Activated B cell treated with CpG ODN at 0.5 μM for 24 hours (primary cell): Measurements from ENCODE around the gene TFDP1. TPM values are rescaled to one million over a fixed set of nuclear protein-coding genes. Genes with fewer than 3 reads are reported as not detected.

Source experiments
- ATAC-seq: fragments of 200-7000 bp; cut with Tn5 transposase; one replicate; pipeline ENCODE4 v1.10.0; 2021; ENCODE audit warnings: low read depth, mild to moderate bottlenecking, moderate library complexity
- CTCF ChIA-PET: fragments of 350-600 bp; sonication (Branson Sonifier 250); formaldehyde crosslinking; loops from one replicate; lab custom pipeline; 2021; ENCODE audit warnings: antibody characterized with exemption; lab: Charles Lee
- POLR2A ChIA-PET: fragments of 350-600 bp; sonication (Branson Sonifier 250); formaldehyde crosslinking; loops from one replicate; lab custom pipeline; 2021; ENCODE audit warnings: antibody characterized with exemption; lab: Charles Lee
- DNase-seq: peaks from one replicate; pipeline ENCODE4 v3.0.0; 2022
- H3K27ac Mint-ChIP-seq: one replicate; pipeline ENCODE4 v1.8.0; 2020; ENCODE audit warnings: mixed read lengths
- H3K27me3 Mint-ChIP-seq: one replicate; pipeline ENCODE4 v1.8.0; 2021; ENCODE audit warnings: mixed read lengths
- H3K36me3 Mint-ChIP-seq: one replicate; pipeline ENCODE4 v1.8.0; 2021; ENCODE audit warnings: low read depth, mixed read lengths
- H3K4me1 Mint-ChIP-seq: one replicate; pipeline ENCODE4 v1.8.0; 2021; ENCODE audit warnings: mixed read lengths
- H3K4me3 Mint-ChIP-seq: one replicate; pipeline ENCODE4 v1.8.0; 2020; ENCODE audit warnings: mild to moderate bottlenecking, mixed read lengths
- H3K9me3 Mint-ChIP-seq: one replicate; pipeline ENCODE4 v1.8.0; 2020; ENCODE audit warnings: mixed read lengths
- intact Hi-C: fragments of 100-400 bp; cut with micrococcal nuclease; formaldehyde crosslinking; loops from one replicate; pipeline ENCODE4 v1.15.1; 2024
- total RNA-seq: library from RNA; stranded (reverse); gene quantifications from 2 replicates; pipeline ENCODE4 v1.2.3, GENCODE V29; 2022
- TF ChIP-seq, protein P1 (sequence below): fragments of 200-600 bp; IDR thresholded peaks from one replicate; pipeline ENCODE4 v1.8.0; 2022; ENCODE audit warnings: antibody characterized with exemption, mild to moderate bottlenecking

TFDP1 gene
- total RNA-seq, 1 donor from 2014 or later, result 54.3 TPM

DNA sequence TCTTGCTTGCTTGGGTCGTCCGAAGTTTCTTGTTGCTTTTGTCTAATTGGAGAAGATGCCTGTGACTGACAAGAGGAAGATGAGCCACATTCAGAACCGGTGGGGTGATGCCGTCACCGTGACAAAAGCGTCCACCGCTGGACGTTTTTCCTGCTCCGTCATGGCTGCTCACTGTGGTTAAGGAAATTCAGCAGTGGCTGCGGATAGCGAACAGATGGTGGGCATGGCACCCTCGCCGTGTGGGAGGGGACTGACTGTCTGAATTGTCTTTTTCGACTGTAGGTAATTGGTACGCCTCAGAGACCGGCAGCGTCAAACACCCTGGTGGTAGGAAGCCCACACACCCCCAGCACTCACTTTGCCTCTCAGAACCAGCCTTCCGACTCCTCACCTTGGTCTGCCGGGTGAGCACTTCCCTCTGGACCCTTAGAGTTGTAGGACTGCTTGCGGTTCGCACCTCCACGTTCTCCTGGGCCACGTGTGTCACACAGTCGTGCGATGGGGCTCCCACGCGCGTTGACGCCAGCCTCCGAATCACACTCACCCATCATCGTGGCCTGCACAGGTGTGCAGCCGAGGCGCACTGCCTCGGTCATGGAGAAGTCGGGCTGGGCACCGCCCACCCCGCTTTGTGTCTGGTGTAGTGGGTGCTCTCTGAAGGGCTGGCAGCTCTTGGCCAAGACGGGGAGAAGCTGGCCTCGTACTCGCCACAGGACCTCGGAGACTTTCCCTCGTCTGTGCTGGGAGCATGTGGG, 47.0 kb downstream of the TFDP1 start:
- peaks cover 73% of the 10 kb centered on the region for H3K36me3 Mint-ChIP-seq
- CTCF ChIA-PET, result no interaction called here
- H3K27ac Mint-ChIP-seq, result no peak overlapping the region
- TF ChIP-seq, protein P1, sequence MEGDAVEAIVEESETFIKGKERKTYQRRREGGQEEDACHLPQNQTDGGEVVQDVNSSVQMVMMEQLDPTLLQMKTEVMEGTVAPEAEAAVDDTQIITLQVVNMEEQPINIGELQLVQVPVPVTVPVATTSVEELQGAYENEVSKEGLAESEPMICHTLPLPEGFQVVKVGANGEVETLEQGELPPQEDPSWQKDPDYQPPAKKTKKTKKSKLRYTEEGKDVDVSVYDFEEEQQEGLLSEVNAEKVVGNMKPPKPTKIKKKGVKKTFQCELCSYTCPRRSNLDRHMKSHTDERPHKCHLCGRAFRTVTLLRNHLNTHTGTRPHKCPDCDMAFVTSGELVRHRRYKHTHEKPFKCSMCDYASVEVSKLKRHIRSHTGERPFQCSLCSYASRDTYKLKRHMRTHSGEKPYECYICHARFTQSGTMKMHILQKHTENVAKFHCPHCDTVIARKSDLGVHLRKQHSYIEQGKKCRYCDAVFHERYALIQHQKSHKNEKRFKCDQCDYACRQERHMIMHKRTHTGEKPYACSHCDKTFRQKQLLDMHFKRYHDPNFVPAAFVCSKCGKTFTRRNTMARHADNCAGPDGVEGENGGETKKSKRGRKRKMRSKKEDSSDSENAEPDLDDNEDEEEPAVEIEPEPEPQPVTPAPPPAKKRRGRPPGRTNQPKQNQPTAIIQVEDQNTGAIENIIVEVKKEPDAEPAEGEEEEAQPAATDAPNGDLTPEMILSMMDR, result no peak
- DNase-seq (no peak), ATAC-seq (no peak)
- POLR2A ChIA-PET, result no interaction called here
- no peaks in the 10 kb centered on the region for H3K9me3 Mint-ChIP-seq
- no peaks in the 10 kb centered on the region for H3K4me1 Mint-ChIP-seq
- no peak overlapping the region for H3K4me3 Mint-ChIP-seq
- intact Hi-C loops, result no loop called here
- H3K27me3 Mint-ChIP-seq, result no peaks in the 10 kb centered on the region

DNA sequence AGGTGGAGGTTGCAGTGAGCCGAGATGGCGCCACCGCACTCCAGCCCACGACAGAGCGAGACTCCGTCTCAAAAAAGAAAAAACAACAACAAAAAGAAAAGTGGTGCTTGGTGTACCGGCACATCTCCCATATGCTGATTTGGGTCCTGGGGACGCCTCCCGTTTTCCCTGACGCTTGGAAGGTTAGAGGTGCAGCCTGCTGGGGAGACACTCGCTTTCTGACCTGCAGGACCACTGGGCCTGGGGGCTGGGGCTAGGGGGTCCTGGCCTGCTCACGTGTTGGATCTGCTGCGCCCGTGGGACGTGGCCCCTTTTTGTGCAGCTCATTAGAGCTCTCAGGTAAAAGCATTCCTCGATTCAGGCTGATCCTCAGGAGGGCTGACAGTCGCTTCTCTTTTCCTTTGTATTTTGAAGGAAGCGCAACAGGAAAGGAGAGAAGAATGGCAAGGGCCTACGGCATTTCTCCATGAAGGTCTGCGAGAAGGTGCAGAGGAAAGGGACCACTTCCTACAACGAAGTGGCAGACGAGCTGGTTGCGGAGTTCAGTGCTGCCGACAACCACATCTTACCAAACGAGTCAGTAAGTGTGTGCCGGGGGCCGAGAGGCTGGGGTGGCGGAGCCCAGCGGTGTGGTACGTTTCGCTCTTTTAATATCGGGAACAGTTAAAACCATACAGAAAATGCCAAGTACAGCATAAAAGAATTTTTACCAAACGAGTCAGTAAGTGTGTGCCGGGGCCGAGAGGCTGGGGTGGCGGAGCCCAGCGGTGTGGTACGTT, 48.3 kb downstream of the TFDP1 start:
- no peak for ATAC-seq
- ChIA-PET CTCF (no interaction called here), POLR2A (no interaction called here)
- Mint-ChIP-seq H3K27ac (no peak overlapping the region), H3K36me3 (peaks cover 77% of the 10 kb centered on the region), H3K9me3 (no peaks in the 10 kb centered on the region), H3K4me3 (no peak overlapping the region), H3K27me3 (no peaks in the 10 kb centered on the region), H3K4me1 (no peaks in the 10 kb centered on the region)
- TF ChIP-seq, protein P1, result no peak
- DNase-seq, result no peak
- intact Hi-C loops, result no loop called here

DNA sequence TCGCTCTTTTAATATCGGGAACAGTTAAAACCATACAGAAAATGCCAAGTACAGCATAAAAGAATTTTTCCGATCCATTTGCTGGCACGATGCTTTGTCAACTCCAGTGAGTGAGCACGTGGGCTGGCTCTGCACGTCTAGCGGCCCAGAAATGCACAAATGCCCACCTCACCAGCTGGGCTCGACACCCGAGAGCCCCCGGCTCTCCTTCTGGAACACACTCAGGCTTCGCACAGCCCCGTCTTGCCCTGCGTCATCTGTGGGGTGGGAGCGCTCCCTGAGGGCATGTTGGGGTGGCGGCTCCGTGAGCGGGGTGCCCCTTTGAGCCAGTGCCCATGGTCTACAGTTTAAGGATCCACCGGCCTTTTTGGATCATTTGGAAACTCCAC, 48.9 kb downstream of the TFDP1 start:
- Mint-ChIP-seq H3K4me3 (no peak overlapping the region), H3K9me3 (no peaks in the 10 kb centered on the region), H3K4me1 (no peaks in the 10 kb centered on the region), H3K36me3 (peaks cover 79% of the 10 kb centered on the region), H3K27me3 (no peaks in the 10 kb centered on the region), H3K27ac (no peak overlapping the region)
- TF ChIP-seq, protein P1, result no peak
- POLR2A ChIA-PET, result no interaction called here
- intact Hi-C loops, result no loop called here
- ATAC-seq, result no peak
- no peak for DNase-seq
- CTCF ChIA-PET, result no interaction called here

DNA sequence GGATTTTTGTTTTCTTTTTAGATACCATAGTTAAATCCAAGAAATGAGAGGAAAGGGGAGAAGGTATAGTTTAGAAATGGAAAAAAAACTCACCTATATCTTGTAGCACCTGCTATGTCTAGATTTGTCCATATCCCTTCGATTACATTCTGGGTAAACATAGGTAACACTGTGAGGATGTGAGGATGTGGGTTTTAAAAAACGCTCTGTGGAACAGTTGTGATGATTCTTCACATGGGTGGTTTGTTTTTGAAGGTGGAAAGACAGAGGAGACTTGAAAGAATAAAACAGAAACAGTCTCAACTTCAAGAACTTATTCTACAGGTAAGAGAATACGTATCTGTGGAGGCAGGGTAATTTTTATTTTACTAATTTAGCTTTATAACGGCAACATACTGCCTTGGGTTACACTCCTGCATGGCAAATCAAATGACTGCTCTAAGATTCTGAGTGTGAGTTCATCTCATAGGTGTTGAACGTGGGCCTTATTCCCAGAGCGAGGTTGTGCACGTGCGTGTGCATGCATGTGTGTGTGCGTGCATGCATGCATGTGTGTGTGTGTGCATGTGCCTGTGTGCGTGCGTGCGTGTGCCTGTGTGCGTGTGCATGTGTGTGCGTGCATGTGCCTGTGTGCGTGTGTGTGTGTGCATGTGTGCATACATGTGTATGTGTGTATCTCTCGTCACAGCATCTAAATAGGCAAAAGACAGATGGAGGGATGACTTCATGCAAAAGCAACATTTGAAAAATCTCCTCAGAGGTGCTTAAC, 49.9 kb downstream of the TFDP1 start:
- H3K4me3 Mint-ChIP-seq, result no peak overlapping the region

More for the DNA sequence above, 49.9 kb downstream of the TFDP1 start:
- DNase-seq, result no peak
- Mint-ChIP-seq H3K36me3 (peaks cover 78% of the 10 kb centered on the region), H3K9me3 (no peaks in the 10 kb centered on the region), H3K4me1 (no peaks in the 10 kb centered on the region), H3K27me3 (no peaks in the 10 kb centered on the region), H3K27ac (no peak overlapping the region)
- POLR2A ChIA-PET, result no interaction called here
- TF ChIP-seq, protein P1, result no peak
- intact Hi-C loops, result no loop called here
- CTCF ChIA-PET, result no interaction called here
- ATAC-seq, result no peak
